ENCODE measurements around the gene VCL. TPM values are rescaled to one million over a fixed set of nuclear protein-coding genes. Genes with fewer than 3 reads are reported as not detected.
A peak's percentile ranks its signal among the peaks of the same experiment; 100 is the strongest.

The VCL gene
- total and polyA plus RNA-seq, 2 of the 8 experiments (the other 6 are each of a cell fraction or from before 2014, with no cell fraction given), result 119 to 377 TPM

GRCh38 chr10:74122060-74122459 is 124.1 kb downstream of the VCL start:
- H2BK5ac ChIP-seq (ENCODE audit: low read depth, low read length), result no peak overlapping the region
- H3K18ac ChIP-seq (ENCODE audit: extremely low read depth, low read length), result no peak overlapping the region
- no peak overlapping the region for H2BK12ac ChIP-seq (ENCODE audit: low read depth, low read length)
- H3K9me3 ChIP-seq (ENCODE audit: insufficient read depth in 2 of 2, low read depth in 1 of 2, low read length in 1 of 2), result no peaks in the 10 kb centered on the region
- H2AK5ac ChIP-seq (ENCODE audit: low read depth, low read length), result no peak overlapping the region
- no peak for DNase-seq (ENCODE audit: low read depth in 1 of 2, low spot score in 2 of 2)
- H4K8ac ChIP-seq (ENCODE audit: extremely low read depth, insufficient read depth, low read length), result no peak overlapping the region
- no peak overlapping the region for H2BK20ac ChIP-seq (ENCODE audit: low read length)
- no peak overlapping the region for H2BK120ac ChIP-seq (replicated peaks; ENCODE audit: low read depth, low read length)
- FAIRE-seq, result no peak
- no peak overlapping the region for H3K27ac ChIP-seq (ENCODE audit: low read depth, low read length)
- peaks cover 0 to 5% of the 10 kb centered on the region in 2 experiments for H4K20me1 ChIP-seq (replicated peaks in 1 of 2; ENCODE audit: control insufficient read depth in 1 of 2, insufficient read depth in 2 of 2, low read length in 2 of 2)
- no peak overlapping the region for H3K4me2 ChIP-seq (ENCODE audit: insufficient read depth in 1 of 2, low read depth in 2 of 2, low read length in 2 of 2)
- no peaks in the 10 kb centered on the region for H3K27me3 ChIP-seq (replicated peaks in 1 of 4; ENCODE audit: control insufficient read depth in 3 of 4, extremely low read depth in 1 of 4, insufficient read depth in 3 of 4, low read length in 3 of 4)
- no peaks in the 10 kb centered on the region for H3K79me1 ChIP-seq (ENCODE audit: low read depth, low read length)
- no peak overlapping the region for H3K56ac ChIP-seq (replicated peaks; ENCODE audit: insufficient read length, low read depth, low read length)
- no peak overlapping the region for H3K4me3 ChIP-seq (ENCODE audit: extremely low read depth in 1 of 4, insufficient read depth in 2 of 4, low read depth in 3 of 4, low read length in 4 of 4)
- H3K36me3 ChIP-seq (ENCODE audit: control insufficient read depth in 2 of 4, insufficient read depth in 4 of 4, low read length in 3 of 4), result peaks cover 14 to 85% (median 56%) of the 10 kb centered on the region in 4 experiments
- POLR2A ChIA-PET (ENCODE audit: partially characterized antibody), result interaction anchor here (0.7 to 1.3 kb wide), 3 partner anchors 9 to 23 kb away, joined by 3 to 5 read pairs (median 4); no protein-coding TSS in a partner anchor
- no peak overlapping the region for H3K14ac ChIP-seq (ENCODE audit: insufficient read length)
- no peak overlapping the region for H2AFZ ChIP-seq (ENCODE audit: low read length)
- no peaks in the 10 kb centered on the region for H3K23me2 ChIP-seq (ENCODE audit: low read depth, low read length)
- CTCF ChIA-PET (ENCODE audit: partially characterized antibody), result interaction anchor here (1.2 to 1.3 kb wide), 2 partner anchors 234 to 236 kb away, joined by 3 read pairs; no protein-coding TSS in a partner anchor
- H3K4me1 ChIP-seq (replicated peaks in 1 of 4; ENCODE audit: control insufficient read depth in 3 of 4, insufficient read depth in 4 of 4, low read length in 3 of 4), result no peaks in the 10 kb centered on the region
- H2BK15ac ChIP-seq (ENCODE audit: low read length), result no peak overlapping the region
- no peak overlapping the region for H3K4ac ChIP-seq (replicated peaks; ENCODE audit: insufficient read length, low read depth, low read length)
- no peak overlapping the region for H3K23ac ChIP-seq (ENCODE audit: insufficient read length)
- TF ChIP-seq MAFK (IDR thresholded peaks at IDR 0.05; ENCODE audit: low read depth, low read length), result peak; percentile 53
- TF ChIP-seq BACH1 (IDR thresholded peaks at IDR 0.05; ENCODE audit: low read length), result no peak
- WGBS, 2 experiments (ENCODE audit: extremely low coverage in 1 of 2, insufficient coverage in 1 of 2, insufficient read length in 1 of 2, insufficient replicate concordance in 2 of 2, low coverage in 1 of 2, low lambda C conversion rate in 2 of 2, missing lambda C conversion rate in 1 of 2), result 84% methylated on average over 3 of the region's 3 CpGs; no CpG with 5 or more reads in 1 of the 2 experiments
- no peak overlapping the region for H3K9ac ChIP-seq (replicated peaks in 1 of 4; ENCODE audit: extremely low read depth in 1 of 4, low read depth in 3 of 4, low read length in 3 of 4)
- no peak overlapping the region for H4K5ac ChIP-seq (ENCODE audit: insufficient read length, low read depth, low read length)
- no peak overlapping the region for H4K91ac ChIP-seq (replicated peaks; ENCODE audit: insufficient read length, low read length)
- H3K79me2 ChIP-seq (ENCODE audit: control insufficient read depth in 1 of 2, insufficient read depth in 2 of 2, low read length in 2 of 2), result no peaks in the 10 kb centered on the region

Measured in H1 (cell line).